HCT116 (cell line): ENCODE measurements around the gene HOXB7. TPM values are rescaled to one million over a fixed set of nuclear protein-coding genes. Genes with fewer than 3 reads are reported as not detected.

Experiments
- ATAC-seq: fragments of 200-7000 bp; cut with Tn5 transposase; 2 replicates; pipeline ENCODE4 v1.9.1; 2020; ENCODE audit warnings: mild to moderate bottlenecking, moderate library complexity
- BruUV-seq: library from RNA; stranded (reverse); fragments of 400-500 nt; replicated peaks from 2 replicates; lab custom pipeline; 2021; lab: Mats Ljungman, UMichigan
- CTCF ChIA-PET: fragments of 300-600 bp; sonication (Branson Sonifier 250); formaldehyde crosslinking; loops from one replicate; lab custom pipeline; 2021; ENCODE audit warnings: antibody characterized with exemption; lab: Charles Lee
- POLR2A ChIA-PET: fragments of 300-600, 350-600 bp; sonication (Branson Sonifier 250); formaldehyde crosslinking; loops from one replicate; lab custom pipeline; 2021; ENCODE audit warnings: antibody characterized with exemption; lab: Charles Lee
- RAD21 ChIA-PET, 2 experiments: fragments of 300-600 bp; sonication (Branson Sonifier 250); formaldehyde crosslinking; loops; one replicate each; lab custom pipeline; 2023; ENCODE audit warnings: low total read pairs in 2 of 2; ENCODE audit not compliant: uncharacterized antibody in 2 of 2, unreplicated experiment in 2 of 2, low non-redundant PET in 1 of 2; lab: Charles Lee
- DNase-seq: peaks from one replicate; pipeline ENCODE4 v3.0.0-alpha.2; 2010; ENCODE audit warnings: low read depth, low spot score
- H2AFZ ChIP-seq: fragments of 200-600 bp; shearing (Covaris generic), sonication (generic); 2 replicates; pipeline ENCODE4 v1.6.1; 2017; ENCODE audit warnings: low read depth, mixed run types, mixed read lengths, antibody characterized with exemption, low read length; ENCODE audit not compliant: poor library complexity, severe bottlenecking
- H3K27ac ChIP-seq: 2 replicates; pipeline ENCODE4 v1.5.1; 2012; ENCODE audit warnings: low read depth, low read length
- H3K27me3 ChIP-seq: fragments of 200-600 bp; sonication (generic); 2 replicates; pipeline ENCODE4 v1.6.1; 2016; ENCODE audit warnings: mixed run types, low read length, mixed read lengths; ENCODE audit not compliant: insufficient read depth
- H3K36me3 ChIP-seq, 2 experiments: fragments of 200-500 bp in 1 of 2; fragments of 200-600 bp in 1 of 2; sonication (Bioruptor generic) in 1 of 2; sonication (generic) in 1 of 2; 2 replicates each; pipeline versions ENCODE4 v1.5.1 to v1.6.1; 2014 to 2016; ENCODE audit warnings: low read length in 2 of 2, inconsistent platforms in 1 of 2, mixed read lengths in 1 of 2, mixed run types in 1 of 2; ENCODE audit not compliant: insufficient read depth in 2 of 2, control insufficient read depth in 1 of 2
- H3K4me1 ChIP-seq, 2 experiments: fragments of 200-600 bp in 1 of 2; sonication (generic) in 1 of 2; 2 replicates each; pipeline versions ENCODE4 v1.5.1 to v1.6.1; 2012 to 2017; ENCODE audit warnings: low read length in 2 of 2, inconsistent platforms in 1 of 2, mild to moderate bottlenecking in 1 of 2, mixed read lengths in 1 of 2, mixed run types in 1 of 2, moderate library complexity in 1 of 2; ENCODE audit not compliant: insufficient read depth in 2 of 2, control insufficient read depth in 1 of 2
- H3K4me2 ChIP-seq: fragments of 200-600 bp; sonication (generic); 2 replicates; pipeline ENCODE4 v1.6.1; 2017; ENCODE audit warnings: mixed run types, low read length, mixed read lengths
- H3K4me3 ChIP-seq, 2 experiments: fragments of 200-600 bp in 1 of 2; sonication (generic) in 1 of 2; replicated peaks in 1 of 2; 2 replicates each; pipeline ENCODE4 v1.5.1; 2011 to 2016; ENCODE audit warnings: low read length in 2 of 2, control low read depth in 1 of 2, low read depth in 1 of 2, mild to moderate bottlenecking in 1 of 2, mixed read lengths in 1 of 2, mixed run types in 1 of 2
- H3K79me2 ChIP-seq: fragments of 200-600 bp; sonication (generic); 2 replicates; pipeline ENCODE4 v1.6.1; 2017; ENCODE audit warnings: mild to moderate bottlenecking, mixed run types, low read length, moderate library complexity, mixed read lengths; ENCODE audit not compliant: insufficient read depth
- H3K9ac ChIP-seq: fragments of 200-600 bp; sonication (generic); 2 replicates; pipeline ENCODE4 v1.6.1; 2016; ENCODE audit warnings: low read length, mixed read lengths
- H3K9me2 ChIP-seq: fragments of 200-600 bp; sonication (generic), shearing (Covaris generic); 2 replicates; pipeline ENCODE4 v1.6.1; 2017; ENCODE audit warnings: mixed run types, mild to moderate bottlenecking, moderate library complexity; ENCODE audit not compliant: insufficient read depth
- H3K9me3 ChIP-seq, 2 experiments: fragments of 200-500 bp in 1 of 2; fragments of 200-600 bp in 1 of 2; sonication (Bioruptor generic) in 1 of 2; sonication (generic) in 1 of 2; 2 replicates each; pipeline ENCODE4 v1.6.1; 2014 to 2017; ENCODE audit warnings: low read length in 2 of 2, mixed read lengths in 2 of 2, inconsistent platforms in 1 of 2, low read depth in 1 of 2, mild to moderate bottlenecking in 1 of 2, mixed run types in 1 of 2, moderate library complexity in 1 of 2; ENCODE audit not compliant: control insufficient read depth in 1 of 2, insufficient read depth in 1 of 2
- H4K20me1 ChIP-seq: fragments of 200-600 bp; sonication (generic), shearing (Covaris generic); 2 replicates; pipeline ENCODE4 v1.6.1; 2017; ENCODE audit warnings: mixed run types, mild to moderate bottlenecking, moderate library complexity; ENCODE audit not compliant: insufficient read depth
- CBX3 ChIP-seq: IDR thresholded peaks from 2 replicates; pipeline ENCODE4 v1.6.1; 2012; ENCODE audit warnings: low read depth
- EZH2 ChIP-seq: fragments of 200-600 bp; sonication (generic); IDR thresholded peaks from 2 replicates; pipeline ENCODE4 v1.6.1; 2017; ENCODE audit warnings: antibody characterized with exemption, mixed run types
- SIN3A ChIP-seq: IDR thresholded peaks from 2 replicates; pipeline ENCODE4 v1.6.1; 2012; ENCODE audit warnings: low read depth
- ZNF274 ChIP-seq: fragments of 200-500 bp; sonication (Bioruptor generic); IDR thresholded peaks from 2 replicates; pipeline ENCODE4 v1.6.1; 2014; ENCODE audit warnings: mild to moderate bottlenecking, low read depth, low read length, inconsistent platforms
- intact Hi-C: fragments of 100-400 bp; cut with micrococcal nuclease; formaldehyde crosslinking; loops from 2 replicates; pipeline ENCODE4 v1.10.0; 2022
- total RNA-seq: library from RNA; stranded (reverse); gene quantifications from one replicate; pipeline ENCODE4 v1.2.1, GENCODE V29; 2021; ENCODE audit not compliant: unreplicated experiment
- TF ChIP-seq, protein P1 (sequence below): IDR thresholded peaks from 2 replicates; pipeline ENCODE4 v1.6.1; 2011; ENCODE audit warnings: mild to moderate bottlenecking, low read length, moderate library complexity; ENCODE audit not compliant: insufficient replicate concordance; ENCODE audit errors: extremely low read depth

Gene HOXB7
- total RNA-seq, 1 experiment from 2014 or later, result 33.6 TPM

GRCh38 chr17:48619826-48620449, 9.1 kb upstream of the HOXB7 start:
- DNase-seq (no peak), ATAC-seq (no peak)
- no peak overlapping the region for H2AFZ ChIP-seq
- no TSS peak for BruUV-seq
- H3K36me3 ChIP-seq, result no peaks in the 10 kb centered on the region; a peak in 1 of 4 replicates
- H3K79me2 ChIP-seq, result peaks cover 66% of the 10 kb centered on the region
- H3K4me3 ChIP-seq, result no peak overlapping the region
- ChIA-PET RAD21 (interaction anchor here in 1 of 2 experiments (1.9 kb wide), 1 partner anchor 284 kb away, joined by 5 read pairs; no protein-coding TSS in a partner anchor), POLR2A (interaction anchor here (1.6 kb wide), 1 partner anchor 357 kb away, joined by 6 read pairs; no protein-coding TSS in a partner anchor), CTCF (interaction anchor here (1.6 to 2.9 kb wide), 2 partner anchors 10 to 284 kb away, joined by 5 to 18 read pairs; no protein-coding TSS in a partner anchor)
- peaks cover 10 to 44% of the 10 kb centered on the region in 2 experiments; a peak in 3 of 4 replicates for H3K4me1 ChIP-seq
- intact Hi-C loops, result loop anchor here (2.0 to 10.0 kb wide), 4 partner anchors 135 to 595 kb away; no protein-coding TSS in a partner anchor
- no peak overlapping the region for H3K27ac ChIP-seq
- no peaks in the 10 kb centered on the region for H3K9me3 ChIP-seq
- no peaks in the 10 kb centered on the region for H4K20me1 ChIP-seq
- TF ChIP-seq EZH2 (no peak), SIN3A (no peak), ZNF274 (no peak), CBX3 (no peak)
- TF ChIP-seq, protein P1, sequence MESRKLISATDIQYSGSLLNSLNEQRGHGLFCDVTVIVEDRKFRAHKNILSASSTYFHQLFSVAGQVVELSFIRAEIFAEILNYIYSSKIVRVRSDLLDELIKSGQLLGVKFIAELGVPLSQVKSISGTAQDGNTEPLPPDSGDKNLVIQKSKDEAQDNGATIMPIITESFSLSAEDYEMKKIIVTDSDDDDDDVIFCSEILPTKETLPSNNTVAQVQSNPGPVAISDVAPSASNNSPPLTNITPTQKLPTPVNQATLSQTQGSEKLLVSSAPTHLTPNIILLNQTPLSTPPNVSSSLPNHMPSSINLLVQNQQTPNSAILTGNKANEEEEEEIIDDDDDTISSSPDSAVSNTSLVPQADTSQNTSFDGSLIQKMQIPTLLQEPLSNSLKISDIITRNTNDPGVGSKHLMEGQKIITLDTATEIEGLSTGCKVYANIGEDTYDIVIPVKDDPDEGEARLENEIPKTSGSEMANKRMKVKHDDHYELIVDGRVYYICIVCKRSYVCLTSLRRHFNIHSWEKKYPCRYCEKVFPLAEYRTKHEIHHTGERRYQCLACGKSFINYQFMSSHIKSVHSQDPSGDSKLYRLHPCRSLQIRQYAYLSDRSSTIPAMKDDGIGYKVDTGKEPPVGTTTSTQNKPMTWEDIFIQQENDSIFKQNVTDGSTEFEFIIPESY, result no peak
- H3K9ac ChIP-seq, result no peak overlapping the region
- no peak overlapping the region for H3K4me2 ChIP-seq
- no peaks in the 10 kb centered on the region for H3K27me3 ChIP-seq
- H3K9me2 ChIP-seq, result no peaks in the 10 kb centered on the region
